HG02981 (cell line): ENCODE data around the gene TRIM45.

Source experiments
- ATAC-seq: cut with Tn5 transposase; IDR thresholded peaks from one replicate; pipeline ENCODE4 v1.9.1; 2021; ENCODE audit warnings: mild to moderate bottlenecking, moderate library complexity; ENCODE audit not compliant: unreplicated experiment

Gene TRIM45

GRCh38 chr1:117061986-117062415 lies 59.5 kb downstream of the TRIM45 start:
- ATAC-seq: peak; percentile 24
